ENCODE results near the gene NCKAP5.

Gene NCKAP5

GRCh38 chr2:133596701-133597393 lies 28.6 kb upstream of the NCKAP5 start:
- Mint-ChIP-seq H3K27ac (no peak overlapping the region), H3K36me3 (ENCODE audit: insufficient read depth) (peaks cover 7% of the 10 kb centered on the region), H3K27me3 (no peaks in the 10 kb centered on the region), H3K4me3 (no peak overlapping the region), H3K9me3 (peaks cover 0 to 19% of the 10 kb centered on the region in 2 donors), H3K4me1 (ENCODE audit: low read depth in 2 of 2) (no peaks in the 10 kb centered on the region)
- no peak for ATAC-seq (replicated peaks)
- DNase-seq = no peak

GRCh38 chr2:133591164-133591563 lies 22.9 kb upstream of the NCKAP5 start:
- no peak overlapping the region for H3K4me3 Mint-ChIP-seq
- ATAC-seq (replicated peaks) (no peak), DNase-seq (no peak)
- no peaks in the 10 kb centered on the region for H3K4me1 Mint-ChIP-seq (ENCODE audit: low read depth in 2 of 2)
- no peak overlapping the region for H3K27ac Mint-ChIP-seq
- H3K27me3 Mint-ChIP-seq = no peaks in the 10 kb centered on the region
- H3K36me3 Mint-ChIP-seq (ENCODE audit: insufficient read depth) = no peaks in the 10 kb centered on the region
- H3K9me3 Mint-ChIP-seq = peaks cover 3 to 7% of the 10 kb centered on the region in 2 donors

GRCh38 chr2:133589456-133589855 lies 21.2 kb upstream of the NCKAP5 start:
- H3K4me3 Mint-ChIP-seq = no peak overlapping the region
- no peaks in the 10 kb centered on the region for H3K4me1 Mint-ChIP-seq (ENCODE audit: low read depth in 2 of 2)
- H3K27ac Mint-ChIP-seq = no peak overlapping the region
- no peak for ATAC-seq (replicated peaks)
- DNase-seq = no peak
- H3K27me3 Mint-ChIP-seq = no peaks in the 10 kb centered on the region
- H3K9me3 Mint-ChIP-seq = peaks cover 3 to 6% of the 10 kb centered on the region in 2 donors
- no peaks in the 10 kb centered on the region for H3K36me3 Mint-ChIP-seq (ENCODE audit: insufficient read depth)

GRCh38 chr2:133588144-133588543 lies 19.9 kb upstream of the NCKAP5 start:
- peaks cover 0 to 3% of the 10 kb centered on the region in 2 donors for H3K9me3 Mint-ChIP-seq
- H3K4me1 Mint-ChIP-seq (ENCODE audit: low read depth in 2 of 2) = no peaks in the 10 kb centered on the region
- H3K27me3 Mint-ChIP-seq = no peaks in the 10 kb centered on the region
- no peak overlapping the region for H3K27ac Mint-ChIP-seq
- DNase-seq = no peak
- ATAC-seq (replicated peaks) = no peak
- H3K4me3 Mint-ChIP-seq = no peak overlapping the region
- no peaks in the 10 kb centered on the region for H3K36me3 Mint-ChIP-seq (ENCODE audit: insufficient read depth)

- Mint-ChIP-seq H3K27ac (no peak overlapping the region), H3K4me1 (ENCODE audit: low read depth in 2 of 2) (no peaks in the 10 kb centered on the region), H3K27me3 (no peaks in the 10 kb centered on the region), H3K4me3 (no peak overlapping the region), H3K36me3 (ENCODE audit: insufficient read depth) (no peaks in the 10 kb centered on the region), H3K9me3 (peaks cover 0 to 3% of the 10 kb centered on the region in 2 donors)
- DNase-seq (no peak), ATAC-seq (replicated peaks) (no peak)
Measured at GRCh38 chr2:133586978-133587377, 18.7 kb upstream of the NCKAP5 start.

GRCh38 chr2:133581010-133581760 lies 12.9 kb upstream of the NCKAP5 start:
- H3K27ac Mint-ChIP-seq = no peak overlapping the region
- DNase-seq (no peak), ATAC-seq (replicated peaks) (no peak)
- no peak overlapping the region for H3K4me3 Mint-ChIP-seq
- H3K27me3 Mint-ChIP-seq = no peaks in the 10 kb centered on the region
- H3K36me3 Mint-ChIP-seq (ENCODE audit: insufficient read depth) = no peaks in the 10 kb centered on the region
- no peaks in the 10 kb centered on the region for H3K4me1 Mint-ChIP-seq (ENCODE audit: low read depth in 2 of 2)
- H3K9me3 Mint-ChIP-seq = no peaks in the 10 kb centered on the region

- no peaks in the 10 kb centered on the region for H3K36me3 Mint-ChIP-seq (ENCODE audit: insufficient read depth)
- DNase-seq (no peak), ATAC-seq (replicated peaks) (no peak)
- H3K27ac Mint-ChIP-seq = no peak overlapping the region
- no peak overlapping the region for H3K4me3 Mint-ChIP-seq
- no peaks in the 10 kb centered on the region for H3K4me1 Mint-ChIP-seq (ENCODE audit: low read depth in 2 of 2)
- no peaks in the 10 kb centered on the region for H3K27me3 Mint-ChIP-seq
- no peaks in the 10 kb centered on the region for H3K9me3 Mint-ChIP-seq
Measured at GRCh38 chr2:133579274-133579673, 11.0 kb upstream of the NCKAP5 start.

GRCh38 chr2:133576714-133577113 lies 8.5 kb upstream of the NCKAP5 start:
- Mint-ChIP-seq H3K4me3 (no peak overlapping the region), H3K9me3 (peaks cover 0 to 8% of the 10 kb centered on the region in 2 donors), H3K27ac (no peak overlapping the region), H3K4me1 (ENCODE audit: low read depth in 2 of 2) (no peaks in the 10 kb centered on the region), H3K36me3 (ENCODE audit: insufficient read depth) (no peaks in the 10 kb centered on the region), H3K27me3 (no peaks in the 10 kb centered on the region)
- ATAC-seq (replicated peaks) (no peak), DNase-seq (no peak)

GRCh38 chr2:133574620-133575019 lies 6.4 kb upstream of the NCKAP5 start:
- no peaks in the 10 kb centered on the region for H3K27me3 Mint-ChIP-seq
- H3K9me3 Mint-ChIP-seq = peaks cover 0 to 8% of the 10 kb centered on the region in 2 donors
- H3K36me3 Mint-ChIP-seq (ENCODE audit: insufficient read depth) = no peaks in the 10 kb centered on the region
- no peaks in the 10 kb centered on the region for H3K4me1 Mint-ChIP-seq (ENCODE audit: low read depth in 2 of 2)
- H3K4me3 Mint-ChIP-seq = no peak overlapping the region
- no peak overlapping the region for H3K27ac Mint-ChIP-seq
- no peak for DNase-seq
- no peak for ATAC-seq (replicated peaks)

GRCh38 chr2:133574186-133574585 lies 5.9 kb upstream of the NCKAP5 start:
- ATAC-seq (replicated peaks) = no peak
- Mint-ChIP-seq H3K4me1 (ENCODE audit: low read depth in 2 of 2) (no peaks in the 10 kb centered on the region), H3K27me3 (peaks cover 0 to 4% of the 10 kb centered on the region in 2 donors), H3K9me3 (peaks cover 0 to 8% of the 10 kb centered on the region in 2 donors), H3K4me3 (no peak overlapping the region), H3K27ac (no peak overlapping the region), H3K36me3 (ENCODE audit: insufficient read depth) (no peaks in the 10 kb centered on the region)
- no peak for DNase-seq

- ATAC-seq (replicated peaks) (no peak), DNase-seq (no peak)
- Mint-ChIP-seq H3K4me1 (ENCODE audit: low read depth in 2 of 2) (no peaks in the 10 kb centered on the region), H3K36me3 (ENCODE audit: insufficient read depth) (no peaks in the 10 kb centered on the region), H3K27me3 (peaks cover 0 to 9% of the 10 kb centered on the region in 2 donors), H3K9me3 (peaks cover 0 to 8% of the 10 kb centered on the region in 2 donors), H3K4me3 (no peak overlapping the region), H3K27ac (no peak overlapping the region)
Measured at GRCh38 chr2:133573491-133574162, 5.4 kb upstream of the NCKAP5 start.

- Mint-ChIP-seq H3K9me3 (peaks cover 0 to 8% of the 10 kb centered on the region in 2 donors), H3K4me3 (no peak overlapping the region), H3K36me3 (ENCODE audit: insufficient read depth) (no peaks in the 10 kb centered on the region), H3K4me1 (ENCODE audit: low read depth in 2 of 2) (no peaks in the 10 kb centered on the region), H3K27ac (no peak overlapping the region), H3K27me3 (peaks cover 0 to 15% of the 10 kb centered on the region in 2 donors)
- ATAC-seq (replicated peaks) = no peak
- DNase-seq = no peak
Measured at GRCh38 chr2:133571249-133571648, 3.0 kb upstream of the NCKAP5 start.

- Mint-ChIP-seq H3K4me3 (no peak overlapping the region), H3K27ac (no peak overlapping the region), H3K27me3 (peaks cover 0 to 15% of the 10 kb centered on the region in 2 donors), H3K4me1 (ENCODE audit: low read depth in 2 of 2) (no peaks in the 10 kb centered on the region), H3K36me3 (ENCODE audit: insufficient read depth) (no peaks in the 10 kb centered on the region), H3K9me3 (peaks cover 0 to 8% of the 10 kb centered on the region in 2 donors)
- ATAC-seq (replicated peaks) = no peak
- no peak for DNase-seq
Measured at GRCh38 chr2:133570542-133570941, 2.3 kb upstream of the NCKAP5 start.
